ENCODE results near the gene BOK.
A peak's percentile ranks its signal among the peaks of the same experiment; 100 is the strongest.

The BOK gene

GRCh38 chr2:241558532-241559322, at the start of gene BOK:
Gene BOK (plus strand): TSS chr2:241558745. CDS start chr2:241559484, 739 bp downstream.
- no peak for DNase-seq (ENCODE audit: extremely low spot score)
- ChIA-PET POLR2A (no interaction called here), CTCF (no interaction called here)
- TF ChIP-seq L3MBTL2 (conservative IDR thresholded peaks at IDR 0.05), result no peak

- DNase-seq (ENCODE audit: extremely low spot score), result no peak
- ChIA-PET CTCF (no interaction called here), POLR2A (no interaction called here)
- TF ChIP-seq FOXK2 (IDR thresholded peaks at IDR 0.05) (no peak), TARDBP (IDR thresholded peaks at IDR 0.05) (no peak), L3MBTL2 (conservative IDR thresholded peaks at IDR 0.05) (0 out of 2 replicates have a peak, but pooled peaks have one; percentile 9), ELF4 (IDR thresholded peaks at IDR 0.05) (no peak)
These were observed 49.3 kb upstream of the BOK start for GRCh38 chr2:241509155-241509784.

GRCh38 chr2:241511091-241511741, 47.3 kb upstream of the BOK start:
- ChIA-PET CTCF (no interaction called here), POLR2A (no interaction called here)
- DNase-seq (ENCODE audit: extremely low spot score), result no peak
- TF ChIP-seq HDGF (IDR thresholded peaks at IDR 0.05; ENCODE audit: borderline replicate concordance) (no peak), FOXA1 (IDR thresholded peaks at IDR 0.05) (no peak), ZNF384 (IDR thresholded peaks at IDR 0.05) (no peak), TARDBP (IDR thresholded peaks at IDR 0.05) (no peak), FOXK2 (IDR thresholded peaks at IDR 0.05) (no peak), CTBP1 (IDR thresholded peaks at IDR 0.05; ENCODE audit: borderline replicate concordance) (no peak), L3MBTL2 (conservative IDR thresholded peaks at IDR 0.05) (no peak), ELF4 (IDR thresholded peaks at IDR 0.05) (no peak), FOXM1 (IDR thresholded peaks at IDR 0.05; ENCODE audit: borderline replicate concordance) (no peak), BHLHE40 (IDR thresholded peaks at IDR 0.05; ENCODE audit: borderline replicate concordance) (no peak), ARNT (IDR thresholded peaks at IDR 0.05) (no peak), PKNOX1 (IDR thresholded peaks at IDR 0.05) (no peak), LEF1 (IDR thresholded peaks at IDR 0.05; ENCODE audit: borderline replicate concordance) (no peak), NFRKB (IDR thresholded peaks at IDR 0.05) (no peak)

GRCh38 chr2:241514553-241514952, 44.0 kb upstream of the BOK start:
- no peak for DNase-seq (ENCODE audit: extremely low spot score)
- POLR2A ChIA-PET, result no interaction called here
- CTCF ChIA-PET, result no interaction called here
- TF ChIP-seq ARNT (IDR thresholded peaks at IDR 0.05) (no peak), SP1 (IDR thresholded peaks at IDR 0.05) (no peak), FOXA1 (IDR thresholded peaks at IDR 0.05) (no peak), FOXM1 (IDR thresholded peaks at IDR 0.05; ENCODE audit: borderline replicate concordance) (no peak), ZNF384 (IDR thresholded peaks at IDR 0.05) (no peak), BHLHE40 (IDR thresholded peaks at IDR 0.05; ENCODE audit: borderline replicate concordance) (no peak), L3MBTL2 (conservative IDR thresholded peaks at IDR 0.05) (no peak), ELF4 (IDR thresholded peaks at IDR 0.05) (no peak), TARDBP (IDR thresholded peaks at IDR 0.05) (no peak), NFRKB (IDR thresholded peaks at IDR 0.05) (no peak), HDGF (IDR thresholded peaks at IDR 0.05; ENCODE audit: borderline replicate concordance) (no peak), PKNOX1 (IDR thresholded peaks at IDR 0.05) (no peak), LEF1 (IDR thresholded peaks at IDR 0.05; ENCODE audit: borderline replicate concordance) (no peak), FOXK2 (IDR thresholded peaks at IDR 0.05) (no peak), CTBP1 (IDR thresholded peaks at IDR 0.05; ENCODE audit: borderline replicate concordance) (no peak), SUZ12 (IDR thresholded peaks at IDR 0.05) (no peak)

- no peak for TF ChIP-seq HDGF (IDR thresholded peaks at IDR 0.05; ENCODE audit: borderline replicate concordance)
- no peak for TF ChIP-seq CTBP1 (IDR thresholded peaks at IDR 0.05; ENCODE audit: borderline replicate concordance)
- ChIA-PET POLR2A (no interaction called here), CTCF (no interaction called here)
- DNase-seq (ENCODE audit: extremely low spot score), result no peak
These were observed 43.4 kb upstream of the BOK start for GRCh38 chr2:241514986-241515737.

- TF ChIP-seq TARDBP (IDR thresholded peaks at IDR 0.05) (no peak), NFRKB (IDR thresholded peaks at IDR 0.05) (no peak), ELF4 (IDR thresholded peaks at IDR 0.05) (no peak), FOXK2 (IDR thresholded peaks at IDR 0.05) (no peak), LEF1 (IDR thresholded peaks at IDR 0.05; ENCODE audit: borderline replicate concordance) (no peak), FOXA1 (IDR thresholded peaks at IDR 0.05) (no peak), L3MBTL2 (conservative IDR thresholded peaks at IDR 0.05) (no peak), CTBP1 (IDR thresholded peaks at IDR 0.05; ENCODE audit: borderline replicate concordance) (no peak), HDGF (IDR thresholded peaks at IDR 0.05; ENCODE audit: borderline replicate concordance) (no peak), ARNT (IDR thresholded peaks at IDR 0.05) (no peak), SUZ12 (IDR thresholded peaks at IDR 0.05) (no peak), SP1 (IDR thresholded peaks at IDR 0.05) (no peak), ZNF384 (IDR thresholded peaks at IDR 0.05) (no peak), PKNOX1 (IDR thresholded peaks at IDR 0.05) (no peak), BHLHE40 (IDR thresholded peaks at IDR 0.05; ENCODE audit: borderline replicate concordance) (no peak), FOXM1 (IDR thresholded peaks at IDR 0.05; ENCODE audit: borderline replicate concordance) (no peak)
- POLR2A ChIA-PET, result no interaction called here
- CTCF ChIA-PET, result interaction anchor here (0.6 to 0.7 kb wide), 2 partner anchors 10 to 21 kb away, joined by 4 to 5 read pairs; no protein-coding TSS in a partner anchor
- no peak for DNase-seq (ENCODE audit: extremely low spot score)
These were observed 42.0 kb upstream of the BOK start for GRCh38 chr2:241516520-241516965.

Measured in HEK293T (cell line).